ENCODE data around the gene CLIP4. TPM values are rescaled to one million over a fixed set of nuclear protein-coding genes. Genes with fewer than 3 reads are reported as not detected.

Gene CLIP4
- total RNA-seq, 1 experiment from 2014 or later, result 19.6 TPM

GRCh38 chr2:29174937-29175336 lies 59.7 kb downstream of the CLIP4 start:
- Histone ChIP-seq H3K4me1 (no peaks in the 10 kb centered on the region), H3K27me3 (no peaks in the 10 kb centered on the region), H3K4me3 (no peak overlapping the region), H3K9me3 (replicated peaks) (no peaks in the 10 kb centered on the region), H3K27ac (no peak overlapping the region), H3K36me3 (no peaks in the 10 kb centered on the region)
- no peak for DNase-seq

DNA sequence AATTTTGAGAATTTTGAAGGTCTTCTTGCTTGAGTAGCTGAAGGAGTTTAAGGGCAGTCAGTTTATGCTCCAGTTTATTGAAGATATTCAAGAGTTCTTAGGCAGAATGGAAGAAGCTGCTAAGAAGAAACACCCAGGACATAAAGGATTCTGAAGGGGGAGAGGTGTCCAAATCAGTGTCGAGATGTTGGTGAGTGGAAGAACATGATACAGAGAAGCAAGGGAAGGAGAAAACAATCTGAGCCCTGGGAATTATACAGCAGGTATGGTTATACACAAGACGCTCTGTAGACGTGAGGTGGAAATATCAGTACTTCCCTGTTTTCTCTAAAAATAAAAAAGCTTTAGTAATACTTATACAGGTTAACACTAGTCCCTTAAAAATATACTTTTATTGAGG lies 60.1 kb downstream of the CLIP4 start:
- Histone ChIP-seq H3K27me3 (no peaks in the 10 kb centered on the region), H3K9me3 (replicated peaks) (no peaks in the 10 kb centered on the region), H3K36me3 (no peaks in the 10 kb centered on the region), H3K27ac (no peak overlapping the region), H3K4me1 (no peaks in the 10 kb centered on the region), H3K4me3 (no peak overlapping the region)
- DNase-seq, result no peak

DNA sequence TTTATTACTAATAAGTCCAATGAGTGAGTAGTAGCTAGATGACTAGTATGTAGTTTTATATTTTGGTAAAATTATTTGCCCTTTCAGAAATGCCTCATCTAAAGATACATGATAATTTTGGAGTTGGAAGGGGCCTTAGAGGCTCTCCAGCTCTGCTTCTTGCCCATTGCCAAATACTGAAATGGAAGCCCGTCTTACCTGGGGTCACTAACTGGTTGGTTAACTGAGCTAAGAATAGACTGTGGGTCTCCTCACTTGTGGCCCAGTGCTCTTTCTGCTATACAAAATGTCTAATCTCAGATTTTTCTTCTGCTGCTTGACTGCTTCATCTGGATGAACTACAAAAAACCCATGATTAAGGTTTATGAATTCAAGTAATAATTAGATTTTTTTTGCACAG lies 67.1 kb downstream of the CLIP4 start:
- no peaks in the 10 kb centered on the region for H3K27me3 ChIP-seq
- peaks cover 5% of the 10 kb centered on the region; the same call in 1 of the 2 replicates for H3K36me3 ChIP-seq
- DNase-seq, result no peak
- no peaks in the 10 kb centered on the region for H3K4me1 ChIP-seq
- no peak overlapping the region for H3K4me3 ChIP-seq
- no peak overlapping the region for H3K27ac ChIP-seq
- H3K9me3 ChIP-seq (replicated peaks), result no peaks in the 10 kb centered on the region; the same call in 1 of the 2 replicates

DNA sequence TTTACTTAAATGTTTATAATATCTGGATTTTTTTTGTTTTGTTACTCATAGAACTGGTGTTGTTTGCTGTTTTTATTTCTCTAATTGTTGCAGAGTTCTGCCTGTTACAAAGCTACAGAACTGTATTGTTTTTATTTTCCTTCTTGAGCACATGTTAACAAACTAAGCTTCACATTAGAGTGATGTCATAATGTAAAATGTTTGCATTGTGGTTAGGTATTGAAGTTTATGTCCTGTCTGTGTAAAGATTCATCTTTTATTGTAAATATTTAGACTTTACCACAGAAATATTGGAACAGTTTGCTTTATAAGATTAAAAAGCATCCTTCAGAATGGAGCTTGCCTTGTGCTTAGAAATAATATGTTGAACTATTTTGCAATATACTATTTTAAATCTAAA lies 67.7 kb downstream of the CLIP4 start:
- DNase-seq, result no peak

GRCh38 chr2:29184531-29184930 lies 69.3 kb downstream of the CLIP4 start:
- Histone ChIP-seq H3K27me3 (no peaks in the 10 kb centered on the region), H3K4me3 (no peak overlapping the region), H3K9me3 (replicated peaks) (no peaks in the 10 kb centered on the region; the same call in 1 of the 2 replicates), H3K36me3 (peaks cover 5% of the 10 kb centered on the region; the same call in 1 of the 2 replicates), H3K4me1 (no peaks in the 10 kb centered on the region), H3K27ac (no peak overlapping the region)
- DNase-seq, result no peak

More for the DNA sequence above, 67.7 kb downstream of the CLIP4 start:
- peaks cover 5% of the 10 kb centered on the region; the same call in 1 of the 2 replicates for H3K36me3 ChIP-seq
- H3K27ac ChIP-seq, result no peak overlapping the region
- H3K4me1 ChIP-seq, result no peaks in the 10 kb centered on the region
- no peaks in the 10 kb centered on the region; the same call in 1 of the 2 replicates for H3K9me3 ChIP-seq (replicated peaks)
- no peaks in the 10 kb centered on the region for H3K27me3 ChIP-seq
- no peak overlapping the region for H3K4me3 ChIP-seq

- no peak for DNase-seq
- H3K36me3 ChIP-seq, result peaks cover 10% of the 10 kb centered on the region
- H3K27me3 ChIP-seq, result no peaks in the 10 kb centered on the region
- H3K27ac ChIP-seq, result no peak overlapping the region
- H3K9me3 ChIP-seq (replicated peaks), result no peaks in the 10 kb centered on the region; the same call in none of the 2 replicates
- no peaks in the 10 kb centered on the region for H3K4me1 ChIP-seq
- H3K4me3 ChIP-seq, result no peak overlapping the region
These were observed 71.6 kb downstream of the CLIP4 start for GRCh38 chr2:29186817-29187216.

- no peak for DNase-seq
- H3K36me3 ChIP-seq, result peaks cover 5% of the 10 kb centered on the region
- no peaks in the 10 kb centered on the region for H3K27me3 ChIP-seq
- no peak overlapping the region for H3K4me3 ChIP-seq
- no peaks in the 10 kb centered on the region for H3K4me1 ChIP-seq
- H3K9me3 ChIP-seq (replicated peaks), result no peaks in the 10 kb centered on the region; the same call in none of the 2 replicates
- H3K27ac ChIP-seq, result no peak overlapping the region
These were observed 72.7 kb downstream of the CLIP4 start for GRCh38 chr2:29187926-29188325.

DNA sequence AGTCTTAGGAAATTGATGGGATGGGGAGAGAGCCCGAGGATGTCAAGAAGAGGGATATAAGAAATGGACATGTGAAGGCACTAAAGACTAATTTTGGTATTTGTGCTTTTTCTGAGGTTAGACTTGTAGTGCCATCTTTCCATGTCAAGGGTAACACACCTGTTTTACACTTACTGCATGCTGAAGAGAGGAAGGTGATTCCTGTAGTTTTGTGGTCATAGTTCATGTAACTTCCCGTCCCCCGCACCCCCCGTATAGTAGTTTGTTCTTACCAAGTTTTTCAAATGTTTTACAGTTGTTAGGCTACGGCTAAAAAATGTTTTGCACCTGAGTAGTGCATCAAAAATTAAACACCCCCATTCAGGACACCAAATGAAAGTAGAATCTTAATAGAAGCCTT lies 73.8 kb downstream of the CLIP4 start:
- H3K36me3 ChIP-seq, result peaks cover 5% of the 10 kb centered on the region; the same call in 1 of the 2 replicates
- H3K27me3 ChIP-seq, result no peaks in the 10 kb centered on the region
- DNase-seq, result no peak
- no peaks in the 10 kb centered on the region for H3K4me1 ChIP-seq
- no peak overlapping the region for H3K4me3 ChIP-seq
- no peaks in the 10 kb centered on the region; the same call in none of the 2 replicates for H3K9me3 ChIP-seq (replicated peaks)
- H3K27ac ChIP-seq, result no peak overlapping the region

GRCh38 chr2:29191817-29192216 lies 76.6 kb downstream of the CLIP4 start:
- no peaks in the 10 kb centered on the region for H3K27me3 ChIP-seq
- H3K9me3 ChIP-seq (replicated peaks), result no peaks in the 10 kb centered on the region; the same call in none of the 2 replicates
- H3K36me3 ChIP-seq, result peaks cover 10% of the 10 kb centered on the region; the same call in 1 of the 2 replicates
- no peaks in the 10 kb centered on the region for H3K4me1 ChIP-seq
- H3K27ac ChIP-seq, result no peak overlapping the region
- no peak overlapping the region for H3K4me3 ChIP-seq
- no peak for DNase-seq

GRCh38 chr2:29192526-29192925 lies 77.3 kb downstream of the CLIP4 start:
- Histone ChIP-seq H3K27ac (no peak overlapping the region), H3K27me3 (no peaks in the 10 kb centered on the region), H3K4me3 (no peak overlapping the region), H3K9me3 (replicated peaks) (no peaks in the 10 kb centered on the region; the same call in none of the 2 replicates), H3K36me3 (peaks cover 10% of the 10 kb centered on the region; the same call in 1 of the 2 replicates), H3K4me1 (no peaks in the 10 kb centered on the region)
- no peak for DNase-seq

- no peak overlapping the region for H3K4me3 ChIP-seq
- no peak for DNase-seq
These were observed 77.9 kb downstream of the CLIP4 start for GRCh38 chr2:29193111-29193510.

DNA sequence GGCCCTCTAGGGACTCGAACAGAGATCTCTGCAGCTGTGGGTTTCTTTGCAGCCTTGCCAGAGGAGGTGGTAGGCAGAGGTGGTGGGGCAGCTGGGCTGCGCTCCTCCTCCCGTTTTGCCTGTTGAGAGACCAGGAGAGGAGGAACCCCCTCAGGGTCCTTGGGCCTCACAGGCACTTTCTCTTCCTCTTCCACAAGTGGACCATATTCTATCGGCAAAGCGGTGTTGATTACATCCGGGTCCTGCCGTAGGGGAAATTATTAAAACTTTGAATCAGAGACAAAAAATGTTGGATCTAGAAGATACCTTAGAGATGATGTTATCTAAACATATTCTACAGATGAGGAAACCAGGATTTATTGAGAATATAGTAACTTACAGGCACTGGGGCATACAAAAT lies 78.5 kb downstream of the CLIP4 start:
- Histone ChIP-seq H3K27ac (no peak overlapping the region), H3K4me3 (no peak overlapping the region), H3K4me1 (no peaks in the 10 kb centered on the region), H3K9me3 (replicated peaks) (no peaks in the 10 kb centered on the region; the same call in 1 of the 2 replicates), H3K36me3 (peaks cover 10% of the 10 kb centered on the region; the same call in 1 of the 2 replicates), H3K27me3 (no peaks in the 10 kb centered on the region)
- DNase-seq, result no peak

More at GRCh38 chr2:29193111-29193510, 77.9 kb downstream of the CLIP4 start:
- H3K4me1 ChIP-seq, result no peaks in the 10 kb centered on the region
- no peaks in the 10 kb centered on the region; the same call in 1 of the 2 replicates for H3K9me3 ChIP-seq (replicated peaks)
- H3K27ac ChIP-seq, result no peak overlapping the region
- H3K27me3 ChIP-seq, result no peaks in the 10 kb centered on the region
- peaks cover 10% of the 10 kb centered on the region; the same call in 1 of the 2 replicates for H3K36me3 ChIP-seq

DNA sequence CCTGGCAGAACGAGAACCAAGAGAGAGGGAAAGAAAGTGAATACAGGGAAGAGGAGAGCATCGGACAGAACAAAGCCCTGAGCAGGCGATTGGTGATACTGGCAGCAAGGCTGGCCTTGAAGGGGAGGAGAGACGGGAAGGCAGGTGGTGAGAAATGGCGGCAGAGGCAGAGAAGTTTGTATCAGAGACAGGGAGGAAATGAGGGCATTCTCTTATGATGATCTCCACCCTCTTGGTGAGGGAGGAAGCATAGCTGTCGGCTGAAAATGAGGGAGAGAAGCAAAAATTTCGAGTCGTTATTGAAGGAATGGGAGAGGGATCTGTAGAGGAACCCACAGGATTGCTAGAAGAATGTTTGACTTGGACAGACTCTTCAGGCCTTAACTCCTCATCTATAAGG lies 80.6 kb downstream of the CLIP4 start:
- peaks cover 10% of the 10 kb centered on the region; the same call in 1 of the 2 replicates for H3K36me3 ChIP-seq
- H3K4me1 ChIP-seq, result no peaks in the 10 kb centered on the region
- H3K4me3 ChIP-seq, result no peak overlapping the region
- H3K27ac ChIP-seq, result no peak overlapping the region
- H3K9me3 ChIP-seq (replicated peaks), result no peaks in the 10 kb centered on the region; the same call in 1 of the 2 replicates
- no peak for DNase-seq
- H3K27me3 ChIP-seq, result no peaks in the 10 kb centered on the region

GRCh38 chr2:29196792-29197788 lies 81.9 kb downstream of the CLIP4 start:
- Histone ChIP-seq H3K36me3 (peaks cover 5% of the 10 kb centered on the region; the same call in 1 of the 2 replicates), H3K27me3 (no peaks in the 10 kb centered on the region), H3K4me3 (no peak overlapping the region), H3K4me1 (no peaks in the 10 kb centered on the region), H3K27ac (no peak overlapping the region), H3K9me3 (replicated peaks) (no peaks in the 10 kb centered on the region)
- DNase-seq, result peak; percentile 74 to 86

DNA sequence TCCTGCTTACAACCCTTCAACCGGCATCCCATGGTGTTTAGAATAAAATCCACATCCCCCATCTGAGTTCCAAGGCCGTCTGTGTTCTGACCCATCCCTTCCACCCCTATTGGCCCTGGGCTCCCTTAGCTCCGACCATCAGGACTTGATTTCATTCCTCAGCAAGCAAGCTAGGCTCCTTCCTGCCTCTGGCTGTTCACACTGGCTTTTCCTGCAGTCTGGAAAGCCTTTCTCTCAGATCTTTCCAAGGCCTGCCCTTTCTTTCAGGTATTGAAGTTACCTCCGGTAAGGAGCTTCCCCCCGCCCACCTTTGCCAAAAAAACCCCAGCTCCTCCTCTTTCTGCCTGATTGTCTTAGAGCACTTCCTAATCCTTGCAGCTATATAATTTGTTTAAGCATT lies 86.8 kb downstream of the CLIP4 start:
- Histone ChIP-seq H3K27ac (no peak overlapping the region), H3K27me3 (no peaks in the 10 kb centered on the region), H3K9me3 (replicated peaks) (no peaks in the 10 kb centered on the region), H3K4me3 (no peak overlapping the region), H3K4me1 (no peaks in the 10 kb centered on the region), H3K36me3 (peaks cover 21% of the 10 kb centered on the region)
- no peak for DNase-seq
